A549 (cell line): ENCODE measurements around the gene FAR1. TPM values are rescaled to one million over a fixed set of nuclear protein-coding genes. Genes with fewer than 3 reads are reported as not detected.

ENCODE experiments used
- ATAC-seq, 2 experiments: fragments of 200-7000 bp in 1 of 2; fragments of >200 bp in 1 of 2; cut with Nextera tagmentation in 1 of 2; cut with Tn5 transposase in 1 of 2; 3 replicates each; pipeline versions ENCODE4 v1.8.0 to v1.9.1; 2018 to 2020; ENCODE audit warnings: mild to moderate bottlenecking in 1 of 2, moderate library complexity in 1 of 2
- CTCF ChIA-PET: fragments of 300-600 bp; sonication (Branson Sonifier 250); formaldehyde crosslinking; extraction: SDS; loops from one replicate; lab custom pipeline; 2021; ENCODE audit warnings: antibody characterized with exemption, inconsistent platforms; lab: Yijun Ruan, JAX
- POLR2A ChIA-PET: fragments of 350-600 bp; formaldehyde crosslinking; extraction: SDS; loops from one replicate; lab custom pipeline; 2021; ENCODE audit warnings: antibody characterized with exemption, inconsistent platforms; lab: Yijun Ruan, JAX
- DNase-seq, 2 experiments: peaks; one replicate each; pipeline versions ENCODE4 v3.0.0 to v3.0.0-alpha.2; 2011 to 2016; ENCODE audit warnings: low read depth in 1 of 2, low spot score in 1 of 2
- FAIRE-seq: peaks from 2 replicates; lab custom pipeline; 2011; peaks lifted over from hg19 to GRCh38; lab: Jason Lieb, UNC
- H3K27ac ChIP-seq, 2 experiments: fragments of >200 bp; sonication (Bioruptor Twin); formaldehyde crosslinking; 3 replicates each; pipeline ENCODE4 v1.5.1; 2016 to 2017
- H3K4me1 ChIP-seq: fragments of >200 bp; sonication (Bioruptor Twin); formaldehyde crosslinking; 3 replicates; pipeline ENCODE4 v1.6.1; 2016
- H3K4me2 ChIP-seq: fragments of >200 bp; sonication (Bioruptor Twin); formaldehyde crosslinking; 3 replicates; pipeline ENCODE4 v1.6.1; 2016
- H3K4me3 ChIP-seq: fragments of >200 bp; sonication (Bioruptor Twin); formaldehyde crosslinking; 3 replicates; pipeline ENCODE4 v1.5.1; 2016
- H3K9me3 ChIP-seq: fragments of >200 bp; sonication (Bioruptor Twin); formaldehyde crosslinking; 3 replicates; pipeline ENCODE4 v1.6.1; 2016
- CBX8 ChIP-seq: fragments of 200-600 bp; sonication (generic); IDR thresholded peaks from 2 replicates; pipeline ENCODE4 v1.6.1; 2016
- CHD2 ChIP-seq: fragments of 150-350 bp; IDR thresholded peaks from 2 replicates; pipeline ENCODE4 v1.6.1; 2014; ENCODE audit warnings: low read length; ENCODE audit not compliant: partially characterized antibody
- EHMT2 ChIP-seq: fragments of 200-600 bp; sonication (generic); IDR thresholded peaks from 2 replicates; pipeline ENCODE4 v1.6.1; 2016; ENCODE audit warnings: antibody characterized with exemption, low read depth, mild to moderate bottlenecking, moderate library complexity
- EP300 ChIP-seq, 2 experiments: fragments of >200 bp; sonication (Bioruptor Twin); formaldehyde crosslinking; IDR thresholded peaks; 2 replicates in 1 of 2; 3 replicates in 1 of 2; pipeline ENCODE4 v1.6.1; 2016 to 2017
- FOSB ChIP-seq: fragments of 250-450 bp; sonication (Bioruptor Pico); IDR thresholded peaks from 2 replicates; pipeline ENCODE4 v1.5.0; 2020; ENCODE audit warnings: mild to moderate bottlenecking, moderate library complexity
- FOXS1 ChIP-seq: fragments of 250-450 bp; sonication (Bioruptor Pico); IDR thresholded peaks from 2 replicates; pipeline ENCODE4 v1.5.0; 2020; ENCODE audit warnings: mild to moderate bottlenecking, moderate library complexity
- GATA3 ChIP-seq: IDR thresholded peaks from 2 replicates; pipeline ENCODE4 v1.6.1; 2012; ENCODE audit warnings: borderline replicate concordance
- HOXB13 ChIP-seq: fragments of 250-450 bp; sonication (Bioruptor Pico); IDR thresholded peaks from 2 replicates; pipeline ENCODE4 v1.5.0; 2020; ENCODE audit warnings: low read depth, mild to moderate bottlenecking, moderate library complexity
- HOXB5 ChIP-seq: fragments of 250-450 bp; sonication (Bioruptor Pico); IDR thresholded peaks from 2 replicates; pipeline ENCODE4 v1.5.0; 2020; ENCODE audit warnings: mild to moderate bottlenecking, moderate library complexity
- JUN ChIP-seq, 2 experiments: fragments of >200 bp; sonication (Bioruptor Twin); formaldehyde crosslinking; IDR thresholded peaks; 2 replicates in 1 of 2; 3 replicates in 1 of 2; pipeline ENCODE4 v1.6.1; 2016 to 2017
- JUNB ChIP-seq: fragments of >200 bp; sonication (Bioruptor Twin); formaldehyde crosslinking; IDR thresholded peaks from 2 replicates; pipeline ENCODE4 v1.6.1; 2016
- KDM5A ChIP-seq: fragments of 200-600 bp; sonication (generic); IDR thresholded peaks from 2 replicates; pipeline ENCODE4 v1.6.1; 2016; ENCODE audit warnings: antibody characterized with exemption, mild to moderate bottlenecking
- MAFK ChIP-seq: fragments of 450-650 bp; IDR thresholded peaks from 2 replicates; pipeline ENCODE4 v1.6.1; 2014; ENCODE audit not compliant: partially characterized antibody
- NFE2L2 ChIP-seq: fragments of 150-350 bp; conservative IDR thresholded peaks from 2 replicates; pipeline ENCODE4 v1.6.1; 2014; ENCODE audit warnings: low read length
- NPAS2 ChIP-seq: fragments of 250-450 bp; sonication (Bioruptor Pico); IDR thresholded peaks from 2 replicates; pipeline ENCODE4 v1.8.0; 2022; ENCODE audit warnings: mild to moderate bottlenecking, moderate library complexity, borderline replicate concordance
- NR3C1 ChIP-seq: fragments of >200 bp; sonication (Bioruptor Twin); formaldehyde crosslinking; IDR thresholded peaks from 3 replicates; pipeline ENCODE4 v1.6.1; 2017
- POLR2A ChIP-seq: IDR thresholded peaks from 2 replicates; pipeline ENCODE4 v1.6.1; 2012; ENCODE audit warnings: mild to moderate bottlenecking, low read length
- SMC3 ChIP-seq: fragments of >200 bp; sonication (Bioruptor Twin); formaldehyde crosslinking; IDR thresholded peaks from 3 replicates; pipeline ENCODE4 v1.6.1; 2018; ENCODE audit warnings: inconsistent platforms
- SREBF2 ChIP-seq: fragments of 450-650 bp; IDR thresholded peaks from 2 replicates; pipeline ENCODE4 v1.6.1; 2014; ENCODE audit warnings: mild to moderate bottlenecking, moderate library complexity
- TFCP2L1 ChIP-seq: fragments of 250-450 bp; sonication (Bioruptor Pico); IDR thresholded peaks from 2 replicates; pipeline ENCODE4 v1.5.0; 2021; ENCODE audit warnings: mild to moderate bottlenecking
- TP53 ChIP-seq: fragments of 250-450 bp; sonication (Bioruptor Pico); IDR thresholded peaks from 2 replicates; pipeline ENCODE4 v1.5.0; 2021; ENCODE audit warnings: mild to moderate bottlenecking, moderate library complexity
- ZC3H11A ChIP-seq: fragments of 450-650 bp; IDR thresholded peaks from 2 replicates; pipeline ENCODE4 v1.6.1; 2014; ENCODE audit warnings: antibody characterized with exemption, mild to moderate bottlenecking
- ZFP36 ChIP-seq: fragments of 450-650 bp; IDR thresholded peaks from 2 replicates; pipeline ENCODE4 v1.6.1; 2014; ENCODE audit warnings: borderline replicate concordance; ENCODE audit not compliant: partially characterized antibody
- ZNF302 ChIP-seq: fragments of 250-450 bp; sonication (Bioruptor Pico); IDR thresholded peaks from 2 replicates; pipeline ENCODE4 v1.9.0; 2021; ENCODE audit warnings: inconsistent platforms, mild to moderate bottlenecking, moderate library complexity
- WGBS: methylation state at CpG from one replicate; pipeline ENCODE4 v1.1.6; 2017; ENCODE audit errors: missing lambda C conversion rate; 5-methylcytosine and 5-hydroxymethylcytosine counted together
- polyA plus RNA-seq, 4 experiments: library from polyadenylated mRNA; depleted of rRNA in 3 of 4; stranded (reverse); fragments of >200 nt; fragmentation: RNase III in 1 of 4; extraction: RNeasy Plus Mini Kit Qiagen cat#74134 plus additional on column Dnase treatment in 1 of 4; gene quantifications; 2 replicates in 3 of 4; 3 replicates in 1 of 4; pipeline ENCODE4 v1.2.3, GENCODE V29; 2011 to 2017
- TF ChIP-seq, protein P1 (sequence below): fragments of 200-600 bp; sonication (generic); IDR thresholded peaks from 2 replicates; pipeline ENCODE4 v1.6.1; 2016; ENCODE audit warnings: antibody characterized with exemption, mild to moderate bottlenecking, moderate library complexity
- TF ChIP-seq, protein P2 (sequence below): fragments of 250-450 bp; sonication (Bioruptor Pico); IDR thresholded peaks from 2 replicates; pipeline ENCODE4 v1.5.0; 2020; ENCODE audit warnings: low read depth, mild to moderate bottlenecking, moderate library complexity
- TF ChIP-seq, protein P3 (sequence below): fragments of >200 bp; sonication (Bioruptor Twin); formaldehyde crosslinking; IDR thresholded peaks from 2 replicates; pipeline ENCODE4 v1.6.1; 2016
- TF ChIP-seq, protein P4 (sequence below): IDR thresholded peaks from 2 replicates; pipeline ENCODE4 v1.6.1; 2012

FAR1 gene
- polyA plus RNA-seq, 2 of the 4 experiments (the other 2 are of a cell fraction), result 41.8 to 119 TPM

DNA sequence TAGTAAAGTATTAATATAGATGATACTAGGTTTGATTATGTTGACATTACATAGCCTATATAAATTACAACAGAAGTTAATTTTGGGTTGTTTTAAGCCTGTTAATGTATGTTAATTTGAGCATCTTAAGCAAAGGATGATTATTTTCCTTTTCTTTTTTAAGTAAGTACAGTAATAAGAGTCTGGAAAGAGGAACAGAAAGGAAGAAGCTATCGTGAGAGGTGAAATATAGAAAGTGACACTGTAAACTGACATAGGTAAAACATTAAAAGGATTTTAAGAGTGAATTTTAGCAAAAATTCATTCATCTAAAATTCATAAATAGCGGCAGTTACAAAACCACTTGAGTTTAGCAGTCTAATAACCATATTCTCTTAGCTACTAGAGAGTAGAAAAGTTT lies 45.5 kb downstream of the FAR1 start:
- Histone ChIP-seq H3K4me3 (no peak overlapping the region), H3K9me3 (no peaks in the 10 kb centered on the region), H3K4me1 (no peaks in the 10 kb centered on the region), H3K27ac (no peak overlapping the region), H3K4me2 (no peak overlapping the region)
- WGBS, result 94% methylated on average over 2 of the region's 2 CpGs
- TF ChIP-seq CHD2 (no peak), NR3C1 (no peak), ZFP36 (no peak)
- no peak for DNase-seq
- FAIRE-seq, result no peak
- CTCF ChIA-PET, result no interaction called here
- POLR2A ChIA-PET, result interaction anchor here (0.6 kb wide), 1 partner anchor 1253 kb away, joined by 3 read pairs; no protein-coding TSS in a partner anchor
- no peak for ATAC-seq

DNA sequence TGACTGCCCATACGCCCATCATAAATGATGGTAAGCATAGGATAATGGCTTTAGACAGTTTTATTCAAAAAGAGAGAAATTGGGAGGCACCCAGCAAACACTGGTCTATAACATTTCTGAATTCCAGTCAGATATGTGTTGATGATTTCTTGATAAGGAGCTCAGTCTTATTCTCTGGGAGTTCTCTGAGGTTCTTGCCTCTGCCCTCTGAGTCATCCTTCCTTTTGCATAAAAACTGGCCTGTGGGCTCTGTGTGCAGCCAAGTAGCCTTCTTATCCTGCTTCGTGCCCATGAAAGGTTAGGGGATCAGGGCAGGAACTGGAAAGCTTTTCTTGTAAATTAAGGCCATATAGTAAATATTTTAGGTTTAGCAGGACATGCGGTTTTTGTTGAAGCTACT lies 48.9 kb downstream of the FAR1 start:
- ChIA-PET POLR2A (no interaction called here), CTCF (interaction anchor here (1.5 kb wide), 1 partner anchor 55 kb away, joined by 3 read pairs; no protein-coding TSS in a partner anchor)
- TF ChIP-seq, protein P1, sequence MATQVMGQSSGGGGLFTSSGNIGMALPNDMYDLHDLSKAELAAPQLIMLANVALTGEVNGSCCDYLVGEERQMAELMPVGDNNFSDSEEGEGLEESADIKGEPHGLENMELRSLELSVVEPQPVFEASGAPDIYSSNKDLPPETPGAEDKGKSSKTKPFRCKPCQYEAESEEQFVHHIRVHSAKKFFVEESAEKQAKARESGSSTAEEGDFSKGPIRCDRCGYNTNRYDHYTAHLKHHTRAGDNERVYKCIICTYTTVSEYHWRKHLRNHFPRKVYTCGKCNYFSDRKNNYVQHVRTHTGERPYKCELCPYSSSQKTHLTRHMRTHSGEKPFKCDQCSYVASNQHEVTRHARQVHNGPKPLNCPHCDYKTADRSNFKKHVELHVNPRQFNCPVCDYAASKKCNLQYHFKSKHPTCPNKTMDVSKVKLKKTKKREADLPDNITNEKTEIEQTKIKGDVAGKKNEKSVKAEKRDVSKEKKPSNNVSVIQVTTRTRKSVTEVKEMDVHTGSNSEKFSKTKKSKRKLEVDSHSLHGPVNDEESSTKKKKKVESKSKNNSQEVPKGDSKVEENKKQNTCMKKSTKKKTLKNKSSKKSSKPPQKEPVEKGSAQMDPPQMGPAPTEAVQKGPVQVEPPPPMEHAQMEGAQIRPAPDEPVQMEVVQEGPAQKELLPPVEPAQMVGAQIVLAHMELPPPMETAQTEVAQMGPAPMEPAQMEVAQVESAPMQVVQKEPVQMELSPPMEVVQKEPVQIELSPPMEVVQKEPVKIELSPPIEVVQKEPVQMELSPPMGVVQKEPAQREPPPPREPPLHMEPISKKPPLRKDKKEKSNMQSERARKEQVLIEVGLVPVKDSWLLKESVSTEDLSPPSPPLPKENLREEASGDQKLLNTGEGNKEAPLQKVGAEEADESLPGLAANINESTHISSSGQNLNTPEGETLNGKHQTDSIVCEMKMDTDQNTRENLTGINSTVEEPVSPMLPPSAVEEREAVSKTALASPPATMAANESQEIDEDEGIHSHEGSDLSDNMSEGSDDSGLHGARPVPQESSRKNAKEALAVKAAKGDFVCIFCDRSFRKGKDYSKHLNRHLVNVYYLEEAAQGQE, result no peak
- TF ChIP-seq NPAS2 (CRISPR knock-in tag) (no peak), TFCP2L1 (no peak), NFE2L2 (no peak), MAFK (no peak), FOXS1 (no peak), ZFP36 (no peak), EHMT2 (no peak), ZNF302 (CRISPR knock-in tag) (no peak), POLR2A (no peak), EP300 (IDR thresholded peaks at IDR 0.05) (no peak), TP53 (CRISPR knock-in tag) (no peak), CBX8 (no peak), HOXB5 (CRISPR knock-in tag) (no peak), JUN (IDR thresholded peaks at IDR 0.05) (no peak), FOSB (CRISPR knock-in tag) (no peak), SMC3 (no peak), NR3C1 (no peak)
- TF ChIP-seq, protein P2, sequence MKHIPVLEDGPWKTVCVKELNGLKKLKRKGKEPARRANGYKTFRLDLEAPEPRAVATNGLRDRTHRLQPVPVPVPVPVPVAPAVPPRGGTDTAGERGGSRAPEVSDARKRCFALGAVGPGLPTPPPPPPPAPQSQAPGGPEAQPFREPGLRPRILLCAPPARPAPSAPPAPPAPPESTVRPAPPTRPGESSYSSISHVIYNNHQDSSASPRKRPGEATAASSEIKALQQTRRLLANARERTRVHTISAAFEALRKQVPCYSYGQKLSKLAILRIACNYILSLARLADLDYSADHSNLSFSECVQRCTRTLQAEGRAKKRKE, result no peak
- FAIRE-seq, result no peak
- ATAC-seq, result peak in 1 of 2 experiments; percentile 33; a peak in 1 of 6 replicates
- no peaks in the 10 kb centered on the region for H3K9me3 ChIP-seq
- H3K4me1 ChIP-seq, result no peaks in the 10 kb centered on the region
- no peak overlapping the region for H3K4me3 ChIP-seq
- 94% methylated on average over 3 of the region's 3 CpGs for WGBS
- H3K27ac ChIP-seq, result no peak overlapping the region
- DNase-seq, result peak in 1 of 2 experiments; percentile 11
- H3K4me2 ChIP-seq, result no peak overlapping the region

DNA sequence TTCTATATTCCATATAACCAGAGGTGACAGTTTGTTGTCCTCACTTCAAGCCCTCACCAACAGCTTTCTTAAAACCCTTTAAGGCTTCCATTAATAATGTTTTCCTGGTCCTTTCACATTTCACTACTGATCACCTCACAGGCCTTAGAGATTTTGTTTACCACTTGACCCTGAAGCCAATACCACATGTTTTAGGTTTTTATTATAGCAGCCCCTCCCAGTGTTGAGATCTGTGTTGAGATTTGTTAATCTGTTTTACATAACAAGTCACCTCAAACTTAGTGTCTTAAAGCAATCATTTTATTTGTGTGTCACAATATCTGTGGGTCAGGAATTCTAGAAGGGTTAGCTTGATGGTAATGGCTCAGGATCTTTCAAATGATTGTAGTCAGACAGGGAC lies 49.9 kb downstream of the FAR1 start:
- CTCF ChIA-PET, result no interaction called here
- POLR2A ChIA-PET, result no interaction called here
- ATAC-seq (no peak), DNase-seq (no peak), FAIRE-seq (no peak)
- Histone ChIP-seq H3K4me2 (no peak overlapping the region), H3K4me1 (no peaks in the 10 kb centered on the region), H3K27ac (no peak overlapping the region), H3K4me3 (no peak overlapping the region), H3K9me3 (no peaks in the 10 kb centered on the region)
- TF ChIP-seq, protein P3, sequence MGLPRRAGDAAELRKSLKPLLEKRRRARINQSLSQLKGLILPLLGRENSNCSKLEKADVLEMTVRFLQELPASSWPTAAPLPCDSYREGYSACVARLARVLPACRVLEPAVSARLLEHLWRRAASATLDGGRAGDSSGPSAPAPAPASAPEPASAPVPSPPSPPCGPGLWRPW, result no peak
- TF ChIP-seq GATA3 (no peak), CBX8 (no peak), ZC3H11A (no peak), FOSB (CRISPR knock-in tag) (no peak), SMC3 (no peak), TFCP2L1 (no peak), HOXB13 (CRISPR knock-in tag) (no peak), KDM5A (no peak), JUNB (no peak), SREBF2 (no peak)
- TF ChIP-seq, protein P2, result no peak
- TF ChIP-seq, protein P1, result no peak
- TF ChIP-seq, protein P4, sequence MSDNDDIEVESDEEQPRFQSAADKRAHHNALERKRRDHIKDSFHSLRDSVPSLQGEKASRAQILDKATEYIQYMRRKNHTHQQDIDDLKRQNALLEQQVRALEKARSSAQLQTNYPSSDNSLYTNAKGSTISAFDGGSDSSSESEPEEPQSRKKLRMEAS, result no peak
